Panc1 (cell line): Measurements from ENCODE around the gene PRSS33. TPM values are rescaled to one million over a fixed set of nuclear protein-coding genes. Genes with fewer than 3 reads are reported as not detected.

Experiments
- ATAC-seq: fragments of 200-7000 bp; cut with Tn5 transposase; 2 replicates; pipeline ENCODE4 v1.9.1; 2020; ENCODE audit warnings: mild to moderate bottlenecking, moderate library complexity
- BruUV-seq: library from RNA; stranded (reverse); fragments of 400-500 nt; replicated peaks from 2 replicates; lab custom pipeline; 2021; lab: Mats Ljungman, UMichigan
- CTCF ChIA-PET: fragments of 300-600 bp; sonication (Branson Sonifier 250); formaldehyde crosslinking; loops from one replicate; lab custom pipeline; 2022; ENCODE audit warnings: antibody characterized with exemption; lab: Charles Lee
- POLR2A ChIA-PET: fragments of 300-600 bp; sonication (Branson Sonifier 250); formaldehyde crosslinking; loops from one replicate; lab custom pipeline; 2022; ENCODE audit warnings: antibody characterized with exemption; lab: Charles Lee
- DNase-seq: peaks from one replicate; pipeline ENCODE4 v3.0.0-alpha.2; 2010; ENCODE audit warnings: low read depth, low spot score
- H3K27ac ChIP-seq: 2 replicates; pipeline ENCODE4 v1.5.1; 2011; ENCODE audit warnings: mild to moderate bottlenecking, low read length, inconsistent platforms
- H3K27me3 ChIP-seq: fragments of 200-500 bp; sonication (Bioruptor generic); 2 replicates; pipeline ENCODE4 v1.6.0; 2014; ENCODE audit warnings: low read length, inconsistent platforms; ENCODE audit not compliant: control insufficient read depth, insufficient read depth
- H3K36me3 ChIP-seq: fragments of 200-500 bp; sonication (Bioruptor generic); 2 replicates; pipeline ENCODE4 v1.5.1; 2014; ENCODE audit warnings: inconsistent platforms, mild to moderate bottlenecking, low read length, moderate library complexity; ENCODE audit not compliant: control insufficient read depth, insufficient read depth
- H3K4me1 ChIP-seq: 2 replicates; pipeline ENCODE4 v1.5.1; 2011; ENCODE audit warnings: inconsistent platforms, mild to moderate bottlenecking, low read length, moderate library complexity; ENCODE audit not compliant: control insufficient read depth, insufficient read depth
- H3K4me3 ChIP-seq, 2 experiments: 2 replicates each; pipeline ENCODE4 v1.5.1; 2011 to 2012; ENCODE audit warnings: low read depth in 2 of 2, low read length in 2 of 2, mild to moderate bottlenecking in 2 of 2, inconsistent platforms in 1 of 2, moderate library complexity in 1 of 2
- H3K9me3 ChIP-seq: fragments of 200-500 bp; sonication (Bioruptor generic); 2 replicates; pipeline ENCODE4 v1.5.1; 2014; ENCODE audit warnings: low read depth, mild to moderate bottlenecking, inconsistent platforms, low read length, moderate library complexity; ENCODE audit not compliant: control insufficient read depth, insufficient read depth
- CTCF ChIP-seq: fragments of 450-650 bp; IDR thresholded peaks from 2 replicates; pipeline ENCODE4 v1.5.1; 2017; ENCODE audit warnings: mild to moderate bottlenecking
- POLR2AphosphoS5 ChIP-seq: IDR thresholded peaks from 2 replicates; pipeline ENCODE4 v1.6.1; 2012; ENCODE audit warnings: mild to moderate bottlenecking, low read depth, low read length, moderate library complexity
- SIN3A ChIP-seq: IDR thresholded peaks from 2 replicates; pipeline ENCODE4 v1.6.1; 2012; ENCODE audit warnings: low read depth, mild to moderate bottlenecking, low read length, moderate library complexity, borderline replicate concordance; ENCODE audit not compliant: insufficient read depth
- TCF7L2 ChIP-seq: IDR thresholded peaks from 2 replicates; pipeline ENCODE4 v1.6.1; 2011; ENCODE audit warnings: mild to moderate bottlenecking, low read depth, low read length, inconsistent platforms
- in situ Hi-C: cut with HindIII; loops from 2 replicates; pipeline ENCODE4 v1.10.0; 2016; ENCODE audit warnings: low sequenced_read_pairs, low pct_unique_long_range_greater_than_20kb
- intact Hi-C: fragments of 100-400 bp; cut with micrococcal nuclease; formaldehyde crosslinking; loops from one replicate; pipeline ENCODE4 v1.10.0; 2022; ENCODE audit not compliant: unreplicated experiment
- total RNA-seq: library from RNA; stranded (reverse); gene quantifications from one replicate; pipeline ENCODE4 v1.2.1, GENCODE V29; 2021; ENCODE audit not compliant: unreplicated experiment
- TF ChIP-seq, protein P1 (sequence below), 2 experiments: IDR thresholded peaks; 2 replicates each; pipeline ENCODE4 v1.6.1; 2011 to 2012; ENCODE audit warnings: low read depth in 2 of 2, control low read depth in 1 of 2, low read length in 1 of 2, mild to moderate bottlenecking in 1 of 2, moderate library complexity in 1 of 2; ENCODE audit not compliant: insufficient read depth in 1 of 2

Gene PRSS33
- total RNA-seq, 1 experiment from 2014 or later: 0.59 TPM

DNA sequence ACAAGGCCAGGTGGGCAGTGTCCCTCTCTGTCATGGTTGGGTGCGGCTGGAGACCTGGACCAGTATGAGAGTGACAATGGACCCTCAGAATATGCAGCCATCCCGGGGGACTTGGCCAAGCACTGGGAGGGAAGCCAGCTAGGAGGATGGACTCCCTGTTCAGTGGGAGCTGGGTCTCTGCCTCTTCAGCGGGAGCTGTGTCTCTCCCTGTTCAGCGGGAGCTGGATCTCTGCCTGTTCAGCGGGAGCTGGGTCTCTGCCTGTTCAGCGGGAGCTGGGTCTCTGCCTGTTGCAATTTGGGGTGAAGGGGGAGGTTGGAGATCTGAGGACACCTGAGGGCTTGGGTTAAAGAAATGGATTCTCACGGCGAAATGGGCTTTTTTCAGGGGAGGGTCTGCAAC lies 3.8 kb upstream of the PRSS33 start:
- ATAC-seq (no peak), DNase-seq (no peak)
- peaks cover 9% of the 10 kb centered on the region; the same call in 1 of the 2 replicates for H3K4me1 ChIP-seq
- H3K4me3 ChIP-seq: no peak overlapping the region
- no peaks in the 10 kb centered on the region for H3K9me3 ChIP-seq
- H3K27me3 ChIP-seq: no peaks in the 10 kb centered on the region
- no TSS peak for BruUV-seq
- H3K36me3 ChIP-seq: no peaks in the 10 kb centered on the region
- ChIA-PET CTCF (no interaction called here), POLR2A (no interaction called here)
- H3K27ac ChIP-seq: no peak overlapping the region
- in situ Hi-C loops: no loop called here
- TF ChIP-seq CTCF (no peak), SIN3A (no peak), POLR2AphosphoS5 (no peak), TCF7L2 (no peak)
- TF ChIP-seq, protein P1, sequence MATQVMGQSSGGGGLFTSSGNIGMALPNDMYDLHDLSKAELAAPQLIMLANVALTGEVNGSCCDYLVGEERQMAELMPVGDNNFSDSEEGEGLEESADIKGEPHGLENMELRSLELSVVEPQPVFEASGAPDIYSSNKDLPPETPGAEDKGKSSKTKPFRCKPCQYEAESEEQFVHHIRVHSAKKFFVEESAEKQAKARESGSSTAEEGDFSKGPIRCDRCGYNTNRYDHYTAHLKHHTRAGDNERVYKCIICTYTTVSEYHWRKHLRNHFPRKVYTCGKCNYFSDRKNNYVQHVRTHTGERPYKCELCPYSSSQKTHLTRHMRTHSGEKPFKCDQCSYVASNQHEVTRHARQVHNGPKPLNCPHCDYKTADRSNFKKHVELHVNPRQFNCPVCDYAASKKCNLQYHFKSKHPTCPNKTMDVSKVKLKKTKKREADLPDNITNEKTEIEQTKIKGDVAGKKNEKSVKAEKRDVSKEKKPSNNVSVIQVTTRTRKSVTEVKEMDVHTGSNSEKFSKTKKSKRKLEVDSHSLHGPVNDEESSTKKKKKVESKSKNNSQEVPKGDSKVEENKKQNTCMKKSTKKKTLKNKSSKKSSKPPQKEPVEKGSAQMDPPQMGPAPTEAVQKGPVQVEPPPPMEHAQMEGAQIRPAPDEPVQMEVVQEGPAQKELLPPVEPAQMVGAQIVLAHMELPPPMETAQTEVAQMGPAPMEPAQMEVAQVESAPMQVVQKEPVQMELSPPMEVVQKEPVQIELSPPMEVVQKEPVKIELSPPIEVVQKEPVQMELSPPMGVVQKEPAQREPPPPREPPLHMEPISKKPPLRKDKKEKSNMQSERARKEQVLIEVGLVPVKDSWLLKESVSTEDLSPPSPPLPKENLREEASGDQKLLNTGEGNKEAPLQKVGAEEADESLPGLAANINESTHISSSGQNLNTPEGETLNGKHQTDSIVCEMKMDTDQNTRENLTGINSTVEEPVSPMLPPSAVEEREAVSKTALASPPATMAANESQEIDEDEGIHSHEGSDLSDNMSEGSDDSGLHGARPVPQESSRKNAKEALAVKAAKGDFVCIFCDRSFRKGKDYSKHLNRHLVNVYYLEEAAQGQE (IDR thresholded peaks at IDR 0.05; ENCODE audit: insufficient read depth in 1 of 2, low read depth in 2 of 2, low read length in 1 of 2): no peak
- intact Hi-C loops: no loop called here

DNA sequence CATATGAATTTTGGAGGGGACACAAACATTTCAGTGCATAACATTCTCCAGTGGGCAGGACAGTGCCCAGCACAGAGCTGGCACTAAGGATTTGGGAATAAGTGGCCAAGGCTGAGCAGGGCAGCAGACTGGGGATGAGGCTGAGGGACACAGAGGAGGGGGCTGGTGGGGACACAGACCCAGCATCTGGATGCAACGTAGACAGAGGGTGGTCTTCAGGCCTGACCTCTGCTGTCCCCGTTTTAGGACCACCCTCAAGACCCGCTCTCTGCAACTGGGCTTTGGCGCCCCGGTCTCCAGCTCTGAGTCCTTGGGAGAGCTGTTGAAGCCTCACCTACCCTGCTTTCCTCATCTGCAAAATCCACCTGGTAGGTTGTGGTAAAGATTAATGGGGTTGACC lies 3.3 kb upstream of the PRSS33 start:
- no TSS peak for BruUV-seq
- 0 out of 2 replicates have a peak, but pooled peaks have one; percentile 13 for ATAC-seq
- TF ChIP-seq TCF7L2 (no peak), SIN3A (no peak), POLR2AphosphoS5 (no peak), CTCF (no peak)
- TF ChIP-seq, protein P1 (IDR thresholded peaks at IDR 0.05; ENCODE audit: insufficient read depth in 1 of 2, low read depth in 2 of 2, low read length in 1 of 2): no peak
- Histone ChIP-seq H3K27me3 (no peaks in the 10 kb centered on the region), H3K4me3 (no peak overlapping the region), H3K4me1 (peaks cover 13% of the 10 kb centered on the region; the same call in 1 of the 2 replicates), H3K27ac (no peak overlapping the region), H3K36me3 (no peaks in the 10 kb centered on the region), H3K9me3 (no peaks in the 10 kb centered on the region)
- intact Hi-C loops (no loop called here), in situ Hi-C loops (no loop called here)
- ChIA-PET POLR2A (interaction anchor here (0.7 kb wide), 1 partner anchor 34 kb away, joined by 5 read pairs; no protein-coding TSS in a partner anchor), CTCF (no interaction called here)
- DNase-seq: no peak
